Adipose tissue (tissue), 3 donors: ENCODE data around the gene RABAC1. TPM values are rescaled to one million over a fixed set of nuclear protein-coding genes. Genes with fewer than 3 reads are reported as not detected.

Experiments
- H3K27ac ChIP-seq: one replicate; pipeline ENCODE4 v1.5.1; 2013; ENCODE audit warnings: low read depth, low read length
- WGBS, 3 donors: extraction: QIAGEN DNeasy Blood & Tissue Kit; methylation state at CpG; one replicate each; pipeline ENCODE4 v1.1.7; 2013; 5-methylcytosine and 5-hydroxymethylcytosine counted together
- polyA plus RNA-seq, 3 donors: library from polyadenylated mRNA; stranded (reverse); fragments of 200-250 nt; gene quantifications; one replicate each; pipeline ENCODE4 v1.2.3, GENCODE V29; 2013
- donor health status: healthy with polysubstance abuse.
- donor health status: Bipolar disorder and iron deficiency.
- donor health status: healthy.

RABAC1 gene
- polyA plus RNA-seq, 3 donors = 131 to 208 (median 149) TPM

GRCh38 chr19:41911889-41912731, 47.0 kb downstream of the RABAC1 start:
- no peak overlapping the region for H3K27ac ChIP-seq
- 13 to 19% (median 17%) methylated on average over 29 of the region's 29 CpGs for whole genome bisulfite sequencing, 3 donors

GRCh38 chr19:41910992-41911888, 47.9 kb downstream of the RABAC1 start:
- 53 to 65% (median 62%) methylated on average over 13 of the region's 13 CpGs for WGBS, 3 donors
- no peak overlapping the region for H3K27ac ChIP-seq

- no peak overlapping the region for H3K27ac ChIP-seq
- 55 to 60% (median 57%) methylated on average over 12 of the region's 12 CpGs for WGBS, 3 donors
These were observed 48.7 kb downstream of the RABAC1 start for GRCh38 chr19:41910240-41910991.

- no peak overlapping the region for H3K27ac ChIP-seq
- 55 to 68% (median 60%) methylated on average over 13 of the region's 13 CpGs for WGBS, 3 donors
These were observed 49.4 kb downstream of the RABAC1 start for GRCh38 chr19:41909706-41910105.

GRCh38 chr19:41908724-41909464, 50.2 kb downstream of the RABAC1 start:
- no peak overlapping the region for H3K27ac ChIP-seq
- WGBS, 3 donors = 74 to 85% (median 82%) methylated on average over 11 of the region's 11 CpGs

GRCh38 chr19:41907994-41908615, 51.0 kb downstream of the RABAC1 start:
- WGBS, 3 donors = 83 to 87% (median 84%) methylated on average over 23 to 25 of the region's 25 CpGs
- no peak overlapping the region for H3K27ac ChIP-seq

GRCh38 chr19:41906916-41907680, 52.0 kb downstream of the RABAC1 start:
- 81 to 85% (median 82%) methylated on average over 21 of the region's 21 CpGs for WGBS, 3 donors
- no peak overlapping the region for H3K27ac ChIP-seq

Other genes with a start within 250 kb of the RABAC1 start
- gene CEACAM6, start 203.8 kb downstream of the RABAC1 start, polyA plus RNA-seq = 1 to 10 TPM in 1 of 3 donors, under 1 TPM in 2; 0.33 to 3.2 (median 0.56) TPM
- gene CEACAM3, start 162.7 kb downstream of the RABAC1 start, polyA plus RNA-seq = 1 to 10 TPM in 2 of 3 donors, under 1 TPM in 1; 0.07 to 2.0 (median 1.5) TPM
- gene LYPD4, start 114.6 kb downstream of the RABAC1 start, polyA plus RNA-seq = not detected
- gene DMRTC2, start 114.3 kb downstream of the RABAC1 start, polyA plus RNA-seq = not detected
- 1,000 to 10,000 TPM; 1,592 to 2,502 (median 1,675) TPM for gene RPS19, start 99.1 kb downstream of the RABAC1 start, polyA plus RNA-seq
- gene CD79A, start 82.0 kb downstream of the RABAC1 start, polyA plus RNA-seq = 1 to 10 TPM in 2 of 3 donors, not detected in 1; 1.8 to 3.0 TPM
- gene ARHGEF1, start 76.1 kb downstream of the RABAC1 start, polyA plus RNA-seq = 100 to 1,000 TPM in 1 of 3 donors, 10 to 100 TPM in 2; 39.4 to 131 (median 89.0) TPM
- gene ERFL, start 30.9 kb downstream of the RABAC1 start, polyA plus RNA-seq = under 1 TPM in 2 of 3 donors, not detected in 1; 0.12 to 0.24 TPM
- under 1 TPM in 2 of 3 donors, not detected in 1; 0.21 to 0.34 TPM for gene ATP1A3, start 34.9 kb upstream of the RABAC1 start, polyA plus RNA-seq
- 1 to 10 TPM in 1 of 3 donors, under 1 TPM in 2; 0.51 to 1.2 (median 0.79) TPM for gene GRIK5, start 110.9 kb upstream of the RABAC1 start, polyA plus RNA-seq
- gene ZNF574, start 116.8 kb upstream of the RABAC1 start, polyA plus RNA-seq = 1 to 10 TPM; 4.2 to 8.0 (median 5.3) TPM
- gene POU2F2, start 173.1 kb upstream of the RABAC1 start, polyA plus RNA-seq = 1 to 10 TPM in 1 of 3 donors, under 1 TPM in 2; 0.67 to 1.2 (median 0.83) TPM